ENCODE data around the gene SNCG. TPM values are rescaled to one million over a fixed set of nuclear protein-coding genes. Genes with fewer than 3 reads are reported as not detected.

The SNCG gene
- total RNA-seq, 1 donor from 2014 or later, result 25.5 TPM

GRCh38 chr10:86940677-86941076 is 17.7 kb upstream of the SNCG start:
- FAIRE-seq, result no peak
- no peak overlapping the region for H3K4me3 ChIP-seq (ENCODE audit: low read depth, low read length)
- TF ChIP-seq CTCF (IDR thresholded peaks at IDR 0.05; ENCODE audit: insufficient read depth, low read length, severe bottlenecking), result no peak
- peaks cover 3% of the 10 kb centered on the region for H3K27me3 ChIP-seq (ENCODE audit: control insufficient read depth, insufficient read depth, low read length)
- H3K36me3 ChIP-seq (ENCODE audit: control insufficient read depth, insufficient read depth, low read length), result no peaks in the 10 kb centered on the region
- no peak for DNase-seq (ENCODE audit: low read depth)

- H3K4me3 ChIP-seq (ENCODE audit: low read depth, low read length), result no peak overlapping the region
- H3K27me3 ChIP-seq (ENCODE audit: control insufficient read depth, insufficient read depth, low read length), result peaks cover 3% of the 10 kb centered on the region
- TF ChIP-seq CTCF (IDR thresholded peaks at IDR 0.05; ENCODE audit: insufficient read depth, low read length, severe bottlenecking), result no peak
- DNase-seq (ENCODE audit: low read depth) (no peak), FAIRE-seq (no peak)
- no peaks in the 10 kb centered on the region for H3K36me3 ChIP-seq (ENCODE audit: control insufficient read depth, insufficient read depth, low read length)
These were observed 17.0 kb upstream of the SNCG start for GRCh38 chr10:86941426-86941825.

GRCh38 chr10:86941991-86942421 is 16.4 kb upstream of the SNCG start:
- Histone ChIP-seq H3K27me3 (ENCODE audit: control insufficient read depth, insufficient read depth, low read length) (peaks cover 5% of the 10 kb centered on the region), H3K4me3 (ENCODE audit: low read depth, low read length) (no peak overlapping the region), H3K36me3 (ENCODE audit: control insufficient read depth, insufficient read depth, low read length) (no peaks in the 10 kb centered on the region)
- DNase-seq (ENCODE audit: low read depth) (no peak), FAIRE-seq (no peak)
- no peak for TF ChIP-seq CTCF (IDR thresholded peaks at IDR 0.05; ENCODE audit: insufficient read depth, low read length, severe bottlenecking)

- Histone ChIP-seq H3K27me3 (ENCODE audit: control insufficient read depth, insufficient read depth, low read length) (peaks cover 5% of the 10 kb centered on the region), H3K36me3 (ENCODE audit: control insufficient read depth, insufficient read depth, low read length) (no peaks in the 10 kb centered on the region), H3K4me3 (ENCODE audit: low read depth, low read length) (no peak overlapping the region)
- no peak for DNase-seq (ENCODE audit: low read depth)
- no peak for TF ChIP-seq CTCF (IDR thresholded peaks at IDR 0.05; ENCODE audit: insufficient read depth, low read length, severe bottlenecking)
- FAIRE-seq, result no peak
These were observed 15.7 kb upstream of the SNCG start for GRCh38 chr10:86942441-86943315.

- no peak for DNase-seq (ENCODE audit: low read depth)
- no peak for FAIRE-seq
- H3K4me3 ChIP-seq (ENCODE audit: low read depth, low read length), result no peak overlapping the region
These were observed 14.9 kb upstream of the SNCG start for GRCh38 chr10:86943316-86944030.

More at GRCh38 chr10:86943316-86944030, 14.9 kb upstream of the SNCG start:
- Histone ChIP-seq H3K27me3 (ENCODE audit: control insufficient read depth, insufficient read depth, low read length) (peaks cover 5% of the 10 kb centered on the region), H3K36me3 (ENCODE audit: control insufficient read depth, insufficient read depth, low read length) (no peaks in the 10 kb centered on the region)
- no peak for TF ChIP-seq CTCF (IDR thresholded peaks at IDR 0.05; ENCODE audit: insufficient read depth, low read length, severe bottlenecking)

Measured in bronchial epithelial cell (primary cell).